HG02840 (cell line): Measurements from ENCODE around the gene NACC2.

Source experiments
- ATAC-seq: cut with Tn5 transposase; IDR thresholded peaks from one replicate; pipeline ENCODE4 v1.9.1; 2021; ENCODE audit warnings: mild to moderate bottlenecking, moderate library complexity, moderate number of reproducible peaks; ENCODE audit not compliant: unreplicated experiment, low FRiP score

The NACC2 gene

DNA sequence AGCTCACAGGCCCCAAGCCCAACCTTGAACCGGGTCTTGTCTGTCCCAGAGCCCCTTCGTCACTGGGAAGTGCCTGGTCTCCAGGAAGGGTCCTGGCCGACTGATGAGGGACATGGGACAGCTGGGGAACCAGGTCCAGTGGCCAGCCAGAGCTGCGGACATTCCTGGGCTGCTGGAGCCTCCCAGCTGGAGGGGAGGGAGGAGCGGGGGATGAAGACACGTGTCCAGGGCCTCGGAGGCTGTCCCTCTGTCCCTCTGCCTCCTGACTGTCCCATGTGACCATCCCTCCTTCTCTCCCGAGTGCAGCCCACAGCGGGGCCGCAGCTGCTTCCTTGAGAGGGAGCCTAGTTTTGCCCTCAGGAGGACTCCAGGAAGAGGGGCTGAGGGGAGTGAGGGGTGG, 92.2 kb downstream of the NACC2 start:
- ATAC-seq = no peak

DNA sequence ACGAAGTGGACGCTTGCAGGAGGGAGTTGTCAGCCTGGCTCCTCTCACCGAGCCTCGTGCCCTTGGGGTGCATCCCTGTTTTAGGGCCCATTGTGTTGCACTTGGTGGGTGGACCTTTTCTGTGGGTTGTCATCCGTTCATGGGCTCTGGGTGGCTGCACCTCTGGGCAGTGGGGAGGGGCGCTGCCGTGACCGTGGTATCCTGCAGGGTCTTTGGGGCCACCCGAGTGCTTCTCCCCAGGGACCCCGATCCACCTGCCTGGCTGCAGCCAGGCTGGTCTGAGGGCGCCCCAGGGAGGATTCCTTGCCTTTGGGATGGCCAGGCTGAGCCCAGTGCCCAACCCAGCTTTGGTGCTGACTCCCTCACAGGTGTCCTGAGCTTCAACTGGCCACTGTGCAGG, 92.9 kb downstream of the NACC2 start:
- ATAC-seq = no peak

DNA sequence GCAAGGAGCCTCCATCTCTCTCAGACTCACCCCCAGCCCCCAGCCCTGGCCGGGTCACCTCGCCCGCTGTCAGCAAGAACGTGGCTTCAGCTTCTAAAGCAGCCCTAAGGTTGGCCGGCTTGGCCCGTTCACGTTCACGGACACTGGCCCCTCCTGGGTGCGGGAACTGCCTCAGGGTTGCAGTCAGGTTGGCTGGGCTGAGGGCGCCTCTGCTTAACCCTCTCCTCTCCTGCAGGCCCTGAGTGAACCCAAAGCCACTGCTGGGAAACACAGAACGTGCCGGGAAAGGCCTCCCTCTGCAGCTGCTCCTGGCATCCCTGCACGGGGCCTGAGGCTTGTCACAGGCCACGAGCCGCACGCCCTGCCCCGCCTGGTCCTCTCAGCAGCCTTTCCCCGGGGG, 93.9 kb downstream of the NACC2 start:
- no peak for ATAC-seq

DNA sequence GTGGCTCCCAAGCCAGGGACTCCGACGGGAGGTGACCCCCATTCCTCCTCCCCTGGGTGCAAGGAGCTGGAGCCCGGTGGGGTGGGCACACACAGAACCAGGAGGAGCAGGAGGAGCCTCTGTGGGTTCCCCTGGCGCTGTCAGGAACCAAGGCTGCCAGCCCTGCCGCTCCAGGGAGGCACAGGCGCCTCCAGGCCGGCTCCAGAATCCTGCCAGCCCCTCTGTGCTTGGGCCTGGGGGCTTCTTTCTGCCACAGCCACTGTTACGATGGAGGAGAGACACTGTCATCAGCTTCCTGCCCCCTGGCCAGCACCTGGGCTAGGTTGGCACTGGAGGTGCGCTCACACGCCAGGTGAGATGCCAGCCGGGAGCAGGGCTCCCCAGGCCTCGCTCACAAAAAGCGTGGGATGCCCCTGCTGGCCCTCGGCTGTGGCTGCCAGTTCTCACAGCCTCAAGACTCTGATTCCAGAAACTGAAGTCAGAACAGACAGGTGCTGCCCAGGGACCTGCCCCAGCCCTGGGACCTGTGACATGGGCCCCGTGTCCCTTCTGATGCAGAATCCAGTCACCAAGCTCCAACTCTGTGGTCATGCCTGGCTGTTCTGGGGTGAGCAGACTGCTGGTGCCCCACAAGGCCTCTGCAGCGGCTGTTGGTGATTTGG, 96.5 kb downstream of the NACC2 start:
- ATAC-seq = no peak

DNA sequence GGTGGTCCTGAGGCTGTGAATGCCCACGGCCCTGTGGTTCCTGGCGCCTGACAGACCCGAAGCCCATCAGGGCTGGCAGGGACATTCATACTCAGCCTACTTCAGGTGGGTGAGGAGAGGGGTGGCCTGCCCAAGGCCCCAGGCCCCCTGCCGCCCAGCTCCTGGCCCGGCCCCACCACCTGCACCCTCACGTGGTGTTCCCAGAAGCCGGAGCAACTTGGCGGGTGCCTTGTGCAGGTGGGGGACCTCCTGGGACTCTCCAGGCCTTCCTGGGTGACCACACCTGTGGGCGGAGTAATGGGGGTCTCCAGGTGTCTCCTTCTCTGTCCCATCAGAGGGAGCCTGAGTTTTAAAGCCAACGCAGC, 97.1 kb downstream of the NACC2 start:
- ATAC-seq = no peak

DNA sequence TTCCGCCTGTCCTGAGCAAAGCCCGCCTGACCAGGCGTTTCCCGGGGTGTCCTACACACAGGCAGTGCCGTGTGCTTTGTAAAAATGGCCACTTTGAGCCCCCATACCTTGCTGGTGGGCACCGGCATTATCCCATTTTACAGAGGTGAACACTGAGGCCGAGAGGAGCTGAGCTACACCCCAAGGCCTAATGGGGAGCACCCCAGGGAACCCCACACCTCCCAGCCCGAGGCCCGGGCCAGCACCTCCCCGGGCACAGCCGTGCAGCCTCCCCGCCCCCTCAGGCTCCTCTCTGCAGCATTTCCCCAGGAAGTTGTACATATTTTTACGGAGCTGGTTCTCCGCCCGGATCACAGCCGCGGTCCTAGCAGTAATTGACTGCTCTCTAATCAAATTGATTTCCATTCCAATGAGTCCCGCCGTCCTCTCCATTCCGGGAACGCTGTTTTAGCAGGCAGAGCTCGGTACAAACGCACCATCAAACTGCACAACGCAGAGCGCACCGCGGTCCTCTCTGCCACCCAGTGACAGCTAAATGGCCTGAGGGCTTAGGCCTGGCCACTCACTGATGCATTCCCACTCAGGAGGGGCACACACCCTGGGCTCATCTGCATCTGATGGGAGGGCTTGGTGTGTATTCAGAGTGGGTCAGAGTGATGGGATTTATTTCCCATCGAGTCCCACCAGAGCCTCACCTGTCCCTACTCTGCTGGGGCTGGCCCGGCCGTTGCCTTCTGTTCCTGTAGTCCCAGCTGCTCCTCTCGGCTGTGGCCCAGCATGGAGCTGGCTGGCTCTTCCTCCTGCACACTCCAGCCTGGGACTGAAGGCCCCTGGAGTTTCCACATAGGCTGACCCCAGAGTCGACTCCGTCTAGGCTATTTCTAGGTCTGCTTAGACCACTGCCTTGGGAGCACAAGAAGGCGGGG, 97.7 kb downstream of the NACC2 start:
- ATAC-seq = no peak

DNA sequence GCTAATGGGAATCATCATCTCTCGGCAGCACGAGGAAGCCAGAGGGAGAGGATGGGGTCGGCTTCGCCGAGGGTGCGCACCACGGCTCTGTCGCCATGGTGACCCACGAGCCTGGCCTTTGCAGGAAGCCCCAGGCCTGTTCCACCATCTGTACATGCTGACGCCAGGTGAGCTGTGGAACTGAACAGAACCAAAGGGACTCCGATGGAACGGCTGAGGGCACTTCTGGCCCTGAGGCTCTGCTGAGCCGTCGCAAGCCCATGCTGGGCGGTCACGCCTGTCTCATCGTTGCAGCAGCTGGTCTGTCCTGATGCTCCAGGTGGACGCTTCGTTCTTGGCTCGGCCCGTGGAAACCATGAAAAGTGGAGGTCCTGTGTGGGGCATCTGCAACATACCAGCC, 99.3 kb downstream of the NACC2 start:
- no peak for ATAC-seq

DNA sequence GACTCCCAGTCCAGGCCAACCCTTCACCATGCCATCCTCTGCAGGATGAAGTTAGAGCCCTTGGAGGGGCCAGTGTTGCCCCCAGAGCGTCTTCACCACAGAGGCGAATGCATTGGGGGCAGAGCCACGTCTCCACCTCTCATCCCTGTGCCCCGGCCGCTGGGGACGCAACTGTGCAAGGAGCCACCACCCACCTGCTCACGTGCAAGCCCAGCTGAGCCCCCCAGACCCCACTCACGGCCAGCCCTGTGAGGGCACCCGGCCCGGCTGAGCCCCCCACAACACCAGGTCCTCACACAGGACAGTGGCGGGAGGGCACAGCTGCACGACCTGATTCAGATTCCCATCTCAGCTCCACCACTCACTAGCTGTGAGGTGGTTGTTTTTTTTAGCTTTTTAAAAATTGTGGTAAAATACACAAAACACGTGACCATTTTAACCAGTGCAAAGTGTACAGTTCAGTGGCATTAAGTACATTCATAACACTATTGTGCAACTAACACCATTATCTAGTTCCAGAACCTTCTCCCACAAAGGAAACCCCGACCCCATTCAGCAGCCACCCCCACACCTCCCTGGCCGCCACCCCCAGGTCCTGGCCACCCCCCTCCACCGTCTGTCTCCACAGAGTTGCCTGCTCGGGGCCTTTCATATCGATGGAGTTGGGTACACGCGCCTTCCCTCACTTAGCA, 100.4 kb downstream of the NACC2 start:
- no peak for ATAC-seq

DNA sequence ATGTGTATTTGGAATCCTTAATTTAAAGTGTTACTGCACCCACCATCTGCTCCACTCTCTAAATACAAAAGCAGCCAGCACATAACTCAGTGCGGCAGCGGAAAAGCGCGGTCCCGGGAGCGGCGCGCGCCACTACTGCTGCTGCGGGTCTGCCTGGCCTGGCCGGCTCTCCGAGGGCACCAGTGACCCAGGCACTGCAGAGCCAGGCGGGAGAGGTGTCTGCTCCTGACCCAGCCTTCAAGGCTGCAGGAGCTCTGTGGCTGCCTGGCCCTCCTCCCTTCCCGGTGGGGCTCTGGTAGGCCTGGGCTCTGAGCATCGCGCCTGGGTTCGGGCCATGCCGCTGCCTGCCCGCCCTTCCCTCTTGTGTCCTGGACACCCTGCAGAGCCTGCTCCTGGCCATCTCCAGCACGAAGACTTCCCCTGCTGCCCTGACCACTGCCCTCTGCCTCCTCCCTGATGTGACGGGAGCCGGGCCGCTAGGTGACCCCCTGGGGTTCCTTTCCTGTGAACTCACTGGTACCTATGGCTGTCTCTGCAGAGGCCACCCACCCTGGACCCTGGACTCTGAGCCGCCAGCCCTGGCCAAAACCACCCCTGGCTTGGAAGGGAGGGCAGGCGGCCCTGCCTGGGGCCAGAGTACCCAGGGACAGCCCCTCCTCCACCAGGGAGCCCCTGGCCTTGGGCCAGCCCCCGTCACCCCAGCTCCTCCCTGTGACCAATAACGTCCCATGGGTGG, 101.2 kb downstream of the NACC2 start:
- no peak for ATAC-seq

DNA sequence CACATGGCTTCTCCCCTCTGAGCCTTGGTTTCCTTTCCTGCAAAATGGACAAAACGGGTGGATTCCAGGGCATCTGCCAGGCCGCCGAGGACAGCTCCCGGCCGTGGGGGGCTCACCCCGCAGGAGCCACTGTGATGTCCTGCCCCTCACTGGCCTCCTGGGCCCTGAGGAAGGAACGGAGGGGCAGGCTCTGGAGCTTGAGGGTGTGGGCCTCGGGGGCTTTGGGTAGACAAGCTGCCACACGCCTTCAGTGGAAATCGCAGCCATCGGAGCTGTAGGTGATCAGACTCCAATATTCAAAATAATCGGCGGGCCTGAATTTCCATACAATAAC, 101.7 kb downstream of the NACC2 start:
- ATAC-seq = no peak

DNA sequence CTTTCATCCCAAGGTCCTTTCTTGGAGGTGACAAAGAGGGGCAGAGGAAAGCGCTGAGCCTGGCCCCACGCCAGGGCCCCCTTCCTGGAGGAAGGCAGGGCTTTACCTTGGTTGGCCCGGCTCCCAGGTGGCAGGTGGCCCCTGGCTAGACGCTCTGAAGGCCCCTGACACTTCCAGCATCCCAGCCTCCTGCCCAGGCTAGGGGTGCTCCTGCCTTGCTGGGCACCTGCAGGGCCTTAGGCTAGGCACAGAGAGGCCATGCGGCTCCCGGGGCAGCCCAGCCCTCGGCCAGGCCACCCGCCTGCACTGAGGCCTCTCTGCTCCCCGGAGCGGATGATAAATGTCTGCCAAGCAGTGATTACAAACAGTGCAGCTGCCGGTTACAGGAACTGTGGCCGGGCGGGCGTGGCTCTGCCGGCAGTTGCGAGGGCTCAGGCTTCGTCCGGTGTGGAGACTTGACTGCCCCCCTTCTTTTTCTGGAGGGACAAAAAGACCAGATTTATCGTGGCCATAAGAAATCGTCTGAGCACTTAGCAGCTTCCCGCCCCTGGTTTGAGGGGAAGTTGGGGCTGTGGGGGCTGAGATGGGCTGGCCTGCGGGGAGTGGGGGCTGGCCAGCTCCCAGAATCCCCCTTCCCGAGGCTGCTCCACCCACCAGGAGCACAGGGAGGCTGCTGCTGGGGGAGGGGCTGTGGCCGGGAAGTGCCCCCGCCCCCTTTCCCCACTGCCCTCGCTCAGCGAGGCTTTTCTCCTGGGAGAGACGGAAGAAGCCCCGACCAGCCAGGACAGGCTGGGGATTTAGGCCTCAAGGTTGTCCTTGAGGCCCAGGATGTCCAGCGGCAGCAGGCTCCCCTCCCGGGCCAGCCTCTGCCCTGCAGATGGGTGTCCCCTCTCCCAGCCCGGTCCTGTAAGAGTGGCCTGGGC, 102.3 kb downstream of the NACC2 start:
- no peak for ATAC-seq

DNA sequence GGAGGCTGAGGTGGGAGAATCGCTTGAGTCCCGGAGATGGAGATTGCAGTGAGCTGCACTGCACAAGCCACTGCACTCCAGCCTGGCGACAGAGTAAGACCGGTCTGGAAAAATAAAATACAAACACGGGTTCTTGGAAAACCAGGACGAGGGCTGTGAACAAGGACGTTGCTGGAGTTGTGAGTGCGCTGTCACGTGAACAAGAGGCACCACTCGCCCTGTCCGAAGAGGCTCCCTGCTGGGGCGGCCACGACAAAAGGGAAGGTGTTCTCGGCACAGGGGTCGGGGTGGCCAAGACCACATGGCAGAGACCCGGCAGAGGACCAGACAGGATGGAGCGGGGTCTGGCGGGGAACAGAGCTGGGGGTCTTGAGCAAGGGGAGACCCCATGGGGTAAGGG, 103.3 kb downstream of the NACC2 start:
- ATAC-seq = no peak

DNA sequence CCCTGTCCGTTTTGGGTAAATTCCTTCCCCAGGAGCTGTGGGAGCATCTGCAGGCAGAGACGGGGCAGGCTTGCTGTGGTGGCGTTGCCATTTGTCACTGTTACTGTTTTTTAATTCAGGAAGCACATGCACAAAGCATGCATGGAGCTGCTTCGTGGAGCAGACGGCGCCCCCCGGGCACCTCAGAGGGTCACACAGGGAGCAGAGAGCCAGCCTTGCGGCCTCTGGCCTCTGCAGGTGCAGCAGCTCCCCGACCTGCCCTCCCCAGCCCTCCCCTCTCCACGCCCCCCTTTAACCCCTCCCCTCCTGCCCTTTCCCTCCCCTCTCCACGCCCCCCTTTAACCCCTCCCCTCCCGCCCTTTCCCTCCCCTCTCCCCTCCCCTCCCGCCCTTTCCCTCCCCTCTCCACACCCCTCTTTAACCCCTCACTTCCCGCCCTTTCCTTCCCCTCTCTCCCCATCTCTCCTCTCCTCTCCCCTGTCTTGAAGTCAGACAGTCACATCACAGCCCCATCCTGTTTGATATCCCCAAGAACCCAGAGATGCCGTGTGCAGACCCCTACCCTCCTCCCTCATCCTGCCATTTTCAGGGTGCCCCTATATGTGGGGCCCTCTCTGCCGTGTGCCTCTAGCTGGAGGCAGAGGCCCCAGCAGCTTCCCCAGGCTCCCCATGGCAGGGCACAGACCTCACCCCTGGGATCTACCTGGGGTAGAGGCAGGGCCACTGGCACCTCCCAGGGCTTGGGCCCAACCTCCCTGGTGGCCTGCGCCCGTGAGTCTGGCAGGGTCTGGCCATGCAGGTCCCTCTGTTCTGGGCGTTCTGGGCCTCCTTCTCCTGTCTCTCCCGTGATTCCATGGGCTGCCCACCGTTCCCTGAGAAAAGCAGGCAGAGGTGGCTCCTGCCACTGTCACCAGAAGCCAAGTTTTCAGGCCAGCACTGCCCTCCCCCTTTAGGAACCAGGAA, 104.3 kb downstream of the NACC2 start:
- no peak for ATAC-seq

DNA sequence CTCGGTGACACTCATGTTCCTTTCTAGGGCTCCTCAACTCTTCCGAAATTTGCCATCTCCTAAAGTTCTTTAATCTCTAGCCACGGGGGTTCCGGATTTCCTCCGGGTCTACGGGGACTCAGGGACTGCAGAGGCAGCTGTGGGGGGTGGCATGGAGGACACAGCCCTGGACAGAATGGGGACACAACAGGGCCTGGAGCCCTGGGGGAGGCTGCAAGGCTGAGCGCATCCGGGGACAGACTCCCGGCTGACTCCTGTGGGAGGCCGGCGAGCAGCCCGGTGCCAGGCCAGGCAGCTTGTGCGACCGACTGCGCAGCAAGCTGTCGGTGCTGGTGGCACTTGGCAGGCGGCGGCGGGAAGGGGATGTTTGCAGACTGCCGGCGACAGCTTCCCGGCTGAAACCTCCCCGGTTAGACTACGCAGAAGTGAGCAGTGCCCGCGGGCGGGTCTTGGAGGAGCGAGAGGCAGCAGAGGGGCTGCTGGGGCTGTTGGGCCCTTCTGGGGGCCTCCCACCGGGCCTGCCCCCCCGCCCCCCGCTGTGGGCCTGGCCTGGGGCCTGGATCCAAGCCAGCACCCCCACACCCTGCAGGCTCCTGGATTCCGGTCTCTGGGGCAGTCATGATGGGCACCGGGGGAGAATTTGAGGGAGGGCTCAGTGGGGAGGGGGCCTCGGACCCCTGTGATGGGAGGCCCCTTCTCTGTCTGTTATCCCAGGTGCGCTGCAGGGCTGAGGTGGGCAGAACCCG, 105.2 kb downstream of the NACC2 start:
- no peak for ATAC-seq

DNA sequence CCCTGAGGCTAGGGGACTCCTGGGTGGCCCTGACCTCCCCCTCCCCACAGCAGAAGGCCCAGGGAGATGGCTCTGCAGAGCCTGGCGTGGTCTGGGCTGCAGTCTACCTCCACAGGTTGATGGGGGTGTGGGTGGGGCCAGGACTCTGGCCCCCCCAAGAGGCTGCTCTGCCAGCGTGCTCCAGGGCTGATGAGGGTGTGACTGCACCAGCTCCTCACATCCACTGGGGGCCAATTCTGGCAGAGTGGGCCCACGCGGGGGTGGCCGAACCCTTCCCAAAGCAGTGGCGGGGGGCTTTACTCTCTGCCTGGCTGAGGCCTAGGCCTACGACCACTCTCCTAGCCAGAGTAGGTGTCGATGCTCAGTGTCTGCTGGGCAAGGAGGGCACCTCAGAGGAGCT, 105.9 kb downstream of the NACC2 start:
- no peak for ATAC-seq

DNA sequence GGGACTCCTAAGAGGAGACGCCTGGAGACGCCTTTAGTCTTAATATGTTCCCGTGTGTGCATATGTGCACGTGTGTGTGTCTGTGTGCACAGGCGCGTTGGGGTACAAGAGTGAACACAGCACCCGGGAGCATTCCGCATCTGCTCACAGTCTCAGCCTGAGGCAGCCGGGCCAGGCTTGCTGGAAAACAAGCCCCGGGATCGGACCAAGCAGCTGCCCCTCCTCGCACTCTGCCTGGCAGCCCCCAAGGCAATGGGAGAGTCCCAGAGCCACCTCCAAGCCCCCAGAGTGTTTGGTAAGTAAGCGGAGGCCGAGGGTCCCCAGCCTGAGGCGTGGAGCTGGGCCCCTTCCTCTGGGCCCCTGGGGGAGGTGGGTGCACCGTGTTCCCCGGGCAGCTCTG, 106.6 kb downstream of the NACC2 start:
- no peak for ATAC-seq

DNA sequence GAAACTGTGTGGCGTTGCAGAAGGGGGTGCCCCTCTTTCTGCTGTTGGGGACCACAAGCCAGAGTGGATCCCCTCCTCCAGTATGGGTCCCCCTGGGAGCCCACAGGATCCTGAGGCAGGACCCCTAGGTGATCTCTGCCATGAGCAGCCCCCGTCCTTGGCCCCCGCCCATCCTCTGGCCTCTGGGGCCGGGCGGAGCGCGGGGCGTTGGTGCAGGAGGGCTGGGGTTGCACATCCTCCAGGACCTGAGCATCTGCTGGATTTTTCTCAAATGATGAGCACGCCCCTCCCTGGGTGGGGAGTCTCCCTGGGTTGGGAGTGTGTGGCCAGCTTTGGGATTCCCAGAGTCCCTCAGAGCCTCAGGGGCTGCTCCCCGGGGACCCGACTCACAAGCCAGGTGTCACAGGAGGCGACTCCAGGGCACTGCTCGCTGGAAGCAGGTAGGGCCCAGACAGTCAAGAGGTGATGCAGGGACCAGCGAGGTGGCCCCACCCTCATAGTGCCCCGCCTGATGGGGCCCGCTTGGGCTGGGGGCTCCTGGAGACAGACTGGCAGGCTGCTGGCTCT, 107.2 kb downstream of the NACC2 start:
- ATAC-seq = no peak

DNA sequence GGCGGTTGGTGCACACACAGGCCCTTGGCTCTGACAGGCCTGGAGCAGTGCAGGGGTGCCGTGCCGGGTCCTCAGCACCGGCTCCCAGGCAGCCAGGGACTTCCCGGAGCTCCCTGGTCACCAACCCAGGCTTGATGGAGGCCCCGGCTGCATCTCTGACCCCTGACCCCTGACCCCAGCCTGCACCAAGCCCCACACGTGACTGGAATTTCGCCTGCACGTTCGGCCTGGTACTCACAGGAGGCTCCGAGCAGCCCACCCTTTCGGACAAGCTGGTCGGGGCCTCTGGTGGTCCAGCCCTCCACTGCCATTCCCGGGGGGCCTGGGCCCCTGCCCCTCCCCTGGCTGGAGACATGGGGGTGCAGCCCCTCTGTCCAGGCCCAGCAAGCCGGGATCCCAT, 108.5 kb downstream of the NACC2 start:
- no peak for ATAC-seq
